PC-3 (cell line): ENCODE results near the gene PLEKHH1. TPM values are rescaled to one million over a fixed set of nuclear protein-coding genes. Genes with fewer than 3 reads are reported as not detected.

ENCODE experiments used
- ATAC-seq: fragments of 200-7000 bp; cut with Tn5 transposase; 2 replicates; pipeline ENCODE4 v1.9.1; 2020; ENCODE audit warnings: mild to moderate bottlenecking, moderate library complexity
- BruUV-seq: library from RNA; stranded (reverse); fragments of 400-500 nt; replicated peaks from 2 replicates; lab custom pipeline; 2021; lab: Mats Ljungman, UMichigan
- CTCF ChIA-PET: fragments of 300-600 bp; sonication (Branson Sonifier 250); formaldehyde crosslinking; loops from one replicate; lab custom pipeline; 2022; ENCODE audit warnings: antibody characterized with exemption; lab: Charles Lee
- POLR2A ChIA-PET: fragments of 300-600 bp; sonication (Branson Sonifier 250); formaldehyde crosslinking; loops from one replicate; lab custom pipeline; 2022; ENCODE audit warnings: antibody characterized with exemption; ENCODE audit not compliant: unreplicated experiment; lab: Charles Lee
- DNase-seq: peaks from one replicate; pipeline ENCODE4 v3.0.0-alpha.2; 2015
- H2AFZ ChIP-seq: fragments of 300-600 bp; sonication (generic); 2 replicates; pipeline ENCODE4 v1.6.0; 2016; ENCODE audit warnings: antibody characterized with exemption, low read length
- H3F3A ChIP-seq: fragments of 300-600 bp; sonication (generic); one replicate; pipeline ENCODE4 v1.6.0; 2017; ENCODE audit warnings: antibody characterized with exemption, low read length, control low read depth, mild to moderate bottlenecking; ENCODE audit not compliant: unreplicated experiment
- H3K27ac ChIP-seq: fragments of 300-600 bp; sonication (generic); 2 replicates; pipeline ENCODE4 v1.5.1; 2016; ENCODE audit warnings: mild to moderate bottlenecking, low read length
- H3K27me3 ChIP-seq: fragments of 300-600 bp; sonication (generic); 2 replicates; pipeline ENCODE4 v1.6.1; 2016; ENCODE audit warnings: low read length, mixed read lengths
- H3K36me3 ChIP-seq: fragments of 300-600 bp; sonication (generic); 2 replicates; pipeline ENCODE4 v1.6.1; 2016; ENCODE audit warnings: low read depth, mixed run types, low read length, mixed read lengths
- H3K4me1 ChIP-seq: fragments of 300-600 bp; sonication (generic); 2 replicates; pipeline ENCODE4 v1.5.1; 2016; ENCODE audit warnings: low read length; ENCODE audit not compliant: insufficient read depth
- H3K4me2 ChIP-seq: fragments of 300-600 bp; sonication (generic); 2 replicates; pipeline ENCODE4 v1.6.0; 2016; ENCODE audit warnings: low read length
- H3K4me3 ChIP-seq: fragments of 300-600 bp; sonication (generic); 2 replicates; pipeline ENCODE4 v1.5.1; 2016; ENCODE audit warnings: mild to moderate bottlenecking, low read length, mixed read lengths
- H3K79me2 ChIP-seq: fragments of 300-600 bp; sonication (generic); 2 replicates; pipeline ENCODE4 v1.6.1; 2017; ENCODE audit warnings: low read length, mixed read lengths
- H3K9ac ChIP-seq: fragments of 300-600 bp; sonication (generic); 2 replicates; pipeline ENCODE4 v1.6.0; 2016; ENCODE audit warnings: mild to moderate bottlenecking, low read length
- H3K9me2 ChIP-seq: fragments of 300-600 bp; sonication (generic); replicated peaks from 2 replicates; pipeline ENCODE4 v1.6.1; 2016; ENCODE audit warnings: mixed run types, low read length, mixed read lengths
- H3K9me3 ChIP-seq: fragments of 300-600 bp; sonication (generic); 2 replicates; pipeline ENCODE4 v1.6.1; 2016; ENCODE audit warnings: low read length, mixed read lengths
- H4K20me1 ChIP-seq: fragments of 300-600 bp; sonication (generic); 2 replicates; pipeline ENCODE4 v1.6.1; 2016; ENCODE audit warnings: low read length, mixed read lengths
- CTCF ChIP-seq: fragments of 300-600 bp; sonication (generic); conservative IDR thresholded peaks from 2 replicates; pipeline ENCODE4 v1.5.1; 2017; ENCODE audit warnings: antibody characterized with exemption, low read depth, mild to moderate bottlenecking, low read length
- EZH2 ChIP-seq: fragments of 300-600 bp; sonication (generic); IDR thresholded peaks from one replicate; pipeline ENCODE4 v1.6.1; 2017; ENCODE audit warnings: antibody characterized with exemption, mild to moderate bottlenecking, low read length; ENCODE audit not compliant: unreplicated experiment
- EZH2phosphoT487 ChIP-seq: fragments of 300-600 bp; sonication (generic); IDR thresholded peaks from 2 replicates; pipeline ENCODE4 v1.6.1; 2018; ENCODE audit warnings: mild to moderate bottlenecking, antibody characterized with exemption, low read length, borderline replicate concordance
- intact Hi-C: fragments of 100-400 bp; cut with micrococcal nuclease; formaldehyde crosslinking; loops from 2 replicates; pipeline ENCODE4 v1.9.0; 2023
- total RNA-seq: library from RNA; depleted of rRNA; stranded (reverse); fragments of >200 nt; gene quantifications from 2 replicates; pipeline ENCODE4 v1.2.3, GENCODE V29; 2014

PLEKHH1 gene
- total RNA-seq, 1 experiment from 2014 or later, result 11.1 TPM

- TF ChIP-seq CTCF (no peak), EZH2phosphoT487 (no peak), EZH2 (no peak)
- DNase-seq, result no peak
- no TSS peak for BruUV-seq
- ChIA-PET POLR2A (no interaction called here), CTCF (interaction anchor here (0.6 to 2.9 kb wide), 2 partner anchors 13 to 229 kb away, joined by 3 to 16 read pairs; no protein-coding TSS in a partner anchor)
- H3K9me2 ChIP-seq, result no peaks in the 10 kb centered on the region
- no peaks in the 10 kb centered on the region for H4K20me1 ChIP-seq
- H3F3A ChIP-seq, result no peaks in the 10 kb centered on the region
- intact Hi-C loops, result loop anchor here (5.0 kb wide), 1 partner anchor 87 kb away; no protein-coding TSS in a partner anchor
- peak overlapping the region; percentile 79; the same call in 1 of the 2 replicates for H2AFZ ChIP-seq
- peak overlapping the region; percentile 83 for H3K4me3 ChIP-seq
- no peaks in the 10 kb centered on the region for H3K36me3 ChIP-seq
- H3K9ac ChIP-seq, result no peak overlapping the region; the same call in 1 of the 2 replicates
- peaks cover 8% of the 10 kb centered on the region; the same call in 1 of the 2 replicates for H3K4me1 ChIP-seq
- ATAC-seq, result peak; percentile 10; the same call in 1 of the 2 replicates
- peaks cover 10% of the 10 kb centered on the region; the same call in 1 of the 2 replicates for H3K27me3 ChIP-seq
- H3K27ac ChIP-seq, result no peak overlapping the region
- H3K79me2 ChIP-seq, result no peaks in the 10 kb centered on the region
- H3K9me3 ChIP-seq, result no peaks in the 10 kb centered on the region
- peak overlapping the region; percentile 85 for H3K4me2 ChIP-seq
Observed at GRCh38 chr14:67514203-67514607, 18.9 kb upstream of the PLEKHH1 start.

- Histone ChIP-seq H3K27me3 (peaks cover 10% of the 10 kb centered on the region; the same call in 1 of the 2 replicates), H3K4me1 (peaks cover 8% of the 10 kb centered on the region; the same call in 1 of the 2 replicates), H2AFZ (peak overlapping the region; percentile 79), H3K9ac (peak overlapping the region; percentile 28; the same call in 1 of the 2 replicates), H3K9me3 (no peaks in the 10 kb centered on the region), H3K27ac (no peak overlapping the region), H3K79me2 (no peaks in the 10 kb centered on the region), H3K36me3 (no peaks in the 10 kb centered on the region), H3K4me3 (peak overlapping the region; percentile 83), H3K9me2 (no peaks in the 10 kb centered on the region), H3F3A (no peaks in the 10 kb centered on the region), H4K20me1 (no peaks in the 10 kb centered on the region), H3K4me2 (peak overlapping the region; percentile 85)
- ChIA-PET CTCF (no interaction called here), POLR2A (no interaction called here)
- TF ChIP-seq CTCF (no peak), EZH2 (no peak), EZH2phosphoT487 (no peak)
- DNase-seq (peak; percentile 35), ATAC-seq (peak; percentile 61)
- BruUV-seq, result no TSS peak
- intact Hi-C loops, result loop anchor here (5.0 kb wide), 1 partner anchor 88 kb away; no protein-coding TSS in a partner anchor
Observed at GRCh38 chr14:67514650-67515385, 18.3 kb upstream of the PLEKHH1 start.
